H1 (cell line): ENCODE measurements around the gene ZBTB33. TPM values are rescaled to one million over a fixed set of nuclear protein-coding genes. Genes with fewer than 3 reads are reported as not detected.

Experiments
- CTCF ChIA-PET: fragments of 300-600 bp; sonication (Branson Sonifier 250); formaldehyde crosslinking; loops from one replicate; lab custom pipeline; 2021; ENCODE audit not compliant: partially characterized antibody; lab: Charles Lee
- POLR2A ChIA-PET: fragments of 300-600 bp; sonication (Branson Sonifier 250); formaldehyde crosslinking; loops from one replicate; lab custom pipeline; 2021; ENCODE audit warnings: inconsistent platforms; ENCODE audit not compliant: partially characterized antibody; lab: Charles Lee
- DNase-seq, 2 experiments: peaks; one replicate each; pipeline versions ENCODE4 v3.0.0 to v3.0.0-alpha.2; 2010 to 2022; ENCODE audit warnings: low spot score in 2 of 2, low read depth in 1 of 2, mixed read lengths in 1 of 2
- FAIRE-seq: peaks from 2 replicates; lab custom pipeline; 2011; peaks lifted over from hg19 to GRCh38; lab: Jason Lieb, UNC
- H2AFZ ChIP-seq: 2 replicates; pipeline ENCODE4 v1.8.1; 2012; ENCODE audit warnings: low read length, inconsistent platforms
- H2AK5ac ChIP-seq: 2 replicates; pipeline ENCODE4 v1.6.1; 2013; ENCODE audit warnings: low read depth, low read length
- H2BK120ac ChIP-seq: replicated peaks from 2 replicates; pipeline ENCODE3; 2013; ENCODE audit warnings: low read depth, low read length, inconsistent platforms
- H2BK12ac ChIP-seq: 2 replicates; pipeline ENCODE4 v1.6.1; 2013; ENCODE audit warnings: low read depth, low read length
- H2BK15ac ChIP-seq: 2 replicates; pipeline ENCODE4 v1.6.1; 2013; ENCODE audit warnings: low read length
- H2BK20ac ChIP-seq: 2 replicates; pipeline ENCODE4 v1.6.1; 2013; ENCODE audit warnings: low read length
- H2BK5ac ChIP-seq: 2 replicates; pipeline ENCODE4 v1.6.1; 2013; ENCODE audit warnings: low read depth, low read length
- H3K14ac ChIP-seq: 2 replicates; pipeline ENCODE4 v1.6.1; 2013; ENCODE audit warnings: inconsistent platforms; ENCODE audit not compliant: insufficient read length
- H3K18ac ChIP-seq: 2 replicates; pipeline ENCODE4 v1.6.1; 2013; ENCODE audit warnings: low read length; ENCODE audit errors: extremely low read depth
- H3K23ac ChIP-seq: 2 replicates; pipeline ENCODE4 v1.6.1; 2013; ENCODE audit warnings: inconsistent platforms; ENCODE audit not compliant: insufficient read length
- H3K23me2 ChIP-seq: 2 replicates; pipeline ENCODE4 v1.6.1; 2013; ENCODE audit warnings: low read depth, low read length
- H3K27ac ChIP-seq: 2 replicates; pipeline ENCODE4 v1.6.1; 2011; ENCODE audit warnings: low read depth, low read length, inconsistent platforms
- H3K27me3 ChIP-seq, 4 experiments: replicated peaks in 1 of 4; 1 replicate in 1 of 4; 2 replicates in 3 of 4; pipeline versions ENCODE4 v1.6.1 to v1.8.1; 2011 to 2013; ENCODE audit warnings: low read length in 3 of 4, mild to moderate bottlenecking in 3 of 4, inconsistent platforms in 2 of 4, mixed read lengths in 2 of 4, moderate library complexity in 1 of 4; ENCODE audit not compliant: control insufficient read depth in 3 of 4, insufficient read depth in 3 of 4; ENCODE audit errors: extremely low read depth in 1 of 4
- H3K36me3 ChIP-seq, 4 experiments: 2 replicates each; pipeline versions ENCODE4 v1.6.1 to v1.8.1; 2011 to 2013; ENCODE audit warnings: mild to moderate bottlenecking in 4 of 4, low read length in 3 of 4, moderate library complexity in 2 of 4, control low read depth in 1 of 4, inconsistent platforms in 1 of 4; ENCODE audit not compliant: insufficient read depth in 4 of 4, control insufficient read depth in 2 of 4
- H3K4ac ChIP-seq: replicated peaks from 2 replicates; pipeline ENCODE3; 2013; ENCODE audit warnings: low read length, low read depth, mixed read lengths, inconsistent platforms; ENCODE audit not compliant: insufficient read length
- H3K4me1 ChIP-seq, 4 experiments: replicated peaks in 1 of 4; 1 replicate in 1 of 4; 2 replicates in 3 of 4; pipeline versions ENCODE4 v1.6.1 to v1.8.1; 2011 to 2013; ENCODE audit warnings: low read length in 3 of 4, inconsistent platforms in 2 of 4, mixed read lengths in 1 of 4; ENCODE audit not compliant: insufficient read depth in 4 of 4, control insufficient read depth in 3 of 4
- H3K4me2 ChIP-seq, 2 experiments: 2 replicates each; pipeline versions ENCODE4 v1.6.1 to v1.8.1; 2011 to 2013; ENCODE audit warnings: low read depth in 2 of 2, low read length in 2 of 2, control low read depth in 1 of 2, inconsistent platforms in 1 of 2, mild to moderate bottlenecking in 1 of 2; ENCODE audit not compliant: insufficient read depth in 1 of 2
- H3K4me3 ChIP-seq, 4 experiments: fragments of 200-600, 300-600 bp in 1 of 4; sonication (generic), shearing (Covaris generic), sonication (Bioruptor Twin) in 1 of 4; 2 replicates each; pipeline versions ENCODE4 v1.5.1 to v1.8.1; 2011 to 2016; ENCODE audit warnings: low read length in 4 of 4, low read depth in 3 of 4, control low read depth in 2 of 4, inconsistent platforms in 2 of 4, mild to moderate bottlenecking in 2 of 4, mixed read lengths in 1 of 4, moderate library complexity in 1 of 4; ENCODE audit not compliant: insufficient read depth in 2 of 4; ENCODE audit errors: extremely low read depth in 1 of 4
- H3K56ac ChIP-seq: replicated peaks from 2 replicates; pipeline ENCODE3; 2013; ENCODE audit warnings: low read depth, mild to moderate bottlenecking, mixed read lengths, low read length, inconsistent platforms; ENCODE audit not compliant: insufficient read length
- H3K79me1 ChIP-seq: 2 replicates; pipeline ENCODE4 v1.6.1; 2013; ENCODE audit warnings: low read depth, low read length, control low read depth
- H3K79me2 ChIP-seq, 2 experiments: 2 replicates each; pipeline versions ENCODE4 v1.6.1 to v1.8.1; 2012 to 2013; ENCODE audit warnings: low read length in 2 of 2, mild to moderate bottlenecking in 2 of 2, inconsistent platforms in 1 of 2; ENCODE audit not compliant: insufficient read depth in 2 of 2, control insufficient read depth in 1 of 2
- H3K9ac ChIP-seq, 4 experiments: replicated peaks in 1 of 4; 1 replicate in 1 of 4; 2 replicates in 3 of 4; pipeline versions ENCODE4 v1.6.1 to v1.8.1; 2011 to 2013; ENCODE audit warnings: low read depth in 3 of 4, low read length in 3 of 4, control low read depth in 2 of 4, mild to moderate bottlenecking in 2 of 4, moderate library complexity in 2 of 4, inconsistent platforms in 1 of 4; ENCODE audit errors: extremely low read depth in 1 of 4
- H3K9me3 ChIP-seq, 2 experiments: 2 replicates each; pipeline versions ENCODE4 v1.6.1 to v1.8.1; 2012 to 2013; ENCODE audit warnings: mild to moderate bottlenecking in 2 of 2, moderate library complexity in 2 of 2, control low read depth in 1 of 2, inconsistent platforms in 1 of 2, low read depth in 1 of 2, low read length in 1 of 2, mixed read lengths in 1 of 2; ENCODE audit not compliant: insufficient read depth in 2 of 2
- H4K20me1 ChIP-seq, 2 experiments: replicated peaks in 1 of 2; 2 replicates each; pipeline versions ENCODE3 to v1.8.1; 2011 to 2013; ENCODE audit warnings: inconsistent platforms in 2 of 2, low read length in 2 of 2, mild to moderate bottlenecking in 1 of 2; ENCODE audit not compliant: insufficient read depth in 2 of 2, control insufficient read depth in 1 of 2
- H4K5ac ChIP-seq: 2 replicates; pipeline ENCODE4 v1.6.1; 2013; ENCODE audit warnings: low read length, low read depth, mixed read lengths, inconsistent platforms; ENCODE audit not compliant: insufficient read length
- H4K8ac ChIP-seq: 2 replicates; pipeline ENCODE4 v1.8.0; 2013; ENCODE audit warnings: mild to moderate bottlenecking, moderate library complexity, low read length, inconsistent platforms; ENCODE audit not compliant: insufficient read depth; ENCODE audit errors: extremely low read depth
- H4K91ac ChIP-seq: replicated peaks from 2 replicates; pipeline ENCODE3; 2013; ENCODE audit warnings: low read length, mixed read lengths, inconsistent platforms; ENCODE audit not compliant: insufficient read length
- CBX8 ChIP-seq: fragments of 300-800, 300-1000 bp; sonication (generic); IDR thresholded peaks from 2 replicates; pipeline ENCODE4 v1.7.1; 2016; ENCODE audit warnings: low read depth, low read length, borderline replicate concordance
- GTF2F1 ChIP-seq: IDR thresholded peaks from 2 replicates; pipeline ENCODE4 v1.6.1; 2012; ENCODE audit warnings: low read depth, low read length, improper control_type of control experiment, borderline replicate concordance
- JUN ChIP-seq: IDR thresholded peaks from 2 replicates; pipeline ENCODE4 v1.6.1; 2011; ENCODE audit warnings: low read depth, mild to moderate bottlenecking, improper control_type of control experiment, low read length
- NANOG ChIP-seq: IDR thresholded peaks from 2 replicates; pipeline ENCODE4 v1.6.1; 2011; ENCODE audit warnings: low read length, low read depth, mild to moderate bottlenecking, inconsistent platforms; ENCODE audit not compliant: insufficient read depth, poor library complexity, severe bottlenecking
- NRF1 ChIP-seq: IDR thresholded peaks from 2 replicates; pipeline ENCODE4 v1.6.1; 2011; ENCODE audit warnings: mild to moderate bottlenecking, low read depth, low read length, improper control_type of control experiment
- POLR2A ChIP-seq, 2 experiments: IDR thresholded peaks; 1 replicate in 1 of 2; 2 replicates in 1 of 2; pipeline ENCODE4 v1.6.1; 2011; ENCODE audit warnings: low read depth in 2 of 2, low read length in 2 of 2, mild to moderate bottlenecking in 2 of 2; ENCODE audit errors: control extremely low read depth in 1 of 2
- RAD21 ChIP-seq, 2 experiments: IDR thresholded peaks in 1 of 2; conservative IDR thresholded peaks in 1 of 2; 2 replicates each; pipeline ENCODE4 v1.6.1; 2011; ENCODE audit warnings: low read depth in 2 of 2, low read length in 2 of 2, improper control_type of control experiment in 1 of 2, inconsistent platforms in 1 of 2, mild to moderate bottlenecking in 1 of 2, moderate library complexity in 1 of 2
- RBBP5 ChIP-seq: IDR thresholded peaks from 2 replicates; pipeline ENCODE4 v1.7.1; 2012; ENCODE audit warnings: low read depth, mild to moderate bottlenecking, inconsistent platforms, low read length, moderate library complexity, borderline replicate concordance
- SIRT6 ChIP-seq: IDR thresholded peaks from one replicate; pipeline ENCODE4 v1.7.1; 2012; ENCODE audit warnings: low read length, inconsistent platforms
- SIX5 ChIP-seq: IDR thresholded peaks from 2 replicates; pipeline ENCODE4 v1.6.1; 2011; ENCODE audit warnings: mild to moderate bottlenecking, low read depth, low read length
- SP1 ChIP-seq: IDR thresholded peaks from 2 replicates; pipeline ENCODE4 v1.6.1; 2011; ENCODE audit warnings: low read depth, low read length
- WGBS, 2 experiments: shearing (Covaris generic) in 1 of 2; methylation state at CpG; one replicate each; pipeline versions ENCODE4 v1.1.6 to v1.1.7; 2013 to 2015; ENCODE audit warnings: low lambda C conversion rate in 2 of 2, mixed read lengths in 2 of 2, inconsistent platforms in 1 of 2, low coverage in 1 of 2, missing lambda C conversion rate in 1 of 2; ENCODE audit not compliant: insufficient replicate concordance in 2 of 2, insufficient coverage in 1 of 2, insufficient read length in 1 of 2; ENCODE audit errors: extremely low coverage in 1 of 2, missing lambda C conversion rate in 1 of 2; 5-methylcytosine and 5-hydroxymethylcytosine counted together
- polyA plus RNA-seq, 7 experiments: library from polyadenylated mRNA; depleted of rRNA in 3 of 7; stranded (reverse) in 5 of 7; unstranded in 2 of 7; fragments of >200 nt in 5 of 7; fragments of 200-250 nt in 2 of 7; gene quantifications; 1 replicate in 5 of 7; 2 replicates in 1 of 7; 4 replicates in 1 of 7; pipeline versions ENCODE4 v1.2.1 to v1.2.3, GENCODE V29; 2011 to 2013; ENCODE audit warnings: missing spikeins in 2 of 7, mixed read lengths in 2 of 7
- total RNA-seq: library from RNA; stranded (reverse); fragmentation: NEBNext Ultra II Directional; extraction: Animal tissue kit (Norgen Biotek cat#: 25700); gene quantifications from 2 replicates; pipeline ENCODE4 v1.2.1, GENCODE V29; 2021
- TF ChIP-seq, protein P1 (sequence below): IDR thresholded peaks from 2 replicates; pipeline ENCODE4 v1.6.1; 2012; ENCODE audit warnings: low read length, inconsistent platforms

The ZBTB33 gene
- total and polyA plus RNA-seq, 2 of the 8 experiments (the other 6 are each of a cell fraction or from before 2014, with no cell fraction given) = 3.4 to 14.9 TPM

GRCh38 chrX:120281021-120281624, 30.5 kb downstream of the ZBTB33 start:
- Histone ChIP-seq H4K20me1 (no peaks in the 10 kb centered on the region), H2AFZ (no peak overlapping the region), H3K27ac (no peak overlapping the region), H3K23me2 (no peaks in the 10 kb centered on the region), H2BK120ac (no peak overlapping the region), H2BK5ac (no peak overlapping the region), H2AK5ac (no peak overlapping the region), H3K23ac (no peak overlapping the region), H3K79me2 (no peaks in the 10 kb centered on the region), H3K9ac (no peak overlapping the region), H4K8ac (no peak overlapping the region), H3K14ac (no peak overlapping the region), H2BK15ac (no peak overlapping the region), H3K27me3 (0 out of 7 replicates have a peak, but pooled peaks cover 0 to 2% (median 0%) of the 10 kb centered on the region in 4 experiments), H3K79me1 (no peaks in the 10 kb centered on the region), H3K4me2 (no peak overlapping the region), H4K91ac (no peak overlapping the region), H4K5ac (no peak overlapping the region), H3K18ac (no peak overlapping the region), H3K4me3 (no peak overlapping the region), H3K4ac (no peak overlapping the region), H3K56ac (no peak overlapping the region), H2BK12ac (no peak overlapping the region), H2BK20ac (no peak overlapping the region), H3K4me1 (peaks cover 0 to 3% (median 0%) of the 10 kb centered on the region in 4 experiments; a peak in 1 of 7 replicates), H3K9me3 (no peaks in the 10 kb centered on the region), H3K36me3 (no peaks in the 10 kb centered on the region)
- 71% methylated on average over 10 of the region's 10 CpGs; no CpG with 5 or more reads in 1 of the 2 experiments for WGBS, 2 experiments
- FAIRE-seq (no peak), DNase-seq (no peak)
- ChIA-PET POLR2A (no interaction called here), CTCF (interaction anchor here (0.5 to 1.3 kb wide), 3 partner anchors 10 to 17 kb away, joined by 3 to 4 read pairs (median 4); no protein-coding TSS in a partner anchor)
- TF ChIP-seq, protein P1, sequence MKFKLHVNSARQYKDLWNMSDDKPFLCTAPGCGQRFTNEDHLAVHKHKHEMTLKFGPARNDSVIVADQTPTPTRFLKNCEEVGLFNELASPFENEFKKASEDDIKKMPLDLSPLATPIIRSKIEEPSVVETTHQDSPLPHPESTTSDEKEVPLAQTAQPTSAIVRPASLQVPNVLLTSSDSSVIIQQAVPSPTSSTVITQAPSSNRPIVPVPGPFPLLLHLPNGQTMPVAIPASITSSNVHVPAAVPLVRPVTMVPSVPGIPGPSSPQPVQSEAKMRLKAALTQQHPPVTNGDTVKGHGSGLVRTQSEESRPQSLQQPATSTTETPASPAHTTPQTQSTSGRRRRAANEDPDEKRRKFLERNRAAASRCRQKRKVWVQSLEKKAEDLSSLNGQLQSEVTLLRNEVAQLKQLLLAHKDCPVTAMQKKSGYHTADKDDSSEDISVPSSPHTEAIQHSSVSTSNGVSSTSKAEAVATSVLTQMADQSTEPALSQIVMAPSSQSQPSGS = no peak
- TF ChIP-seq POLR2A (IDR thresholded peaks at IDR 0.05; ENCODE audit: control extremely low read depth in 1 of 2, low read depth in 2 of 2, low read length in 2 of 2) (no peak), SIRT6 (no peak), NRF1 (no peak), NANOG (no peak), CBX8 (no peak), SIX5 (no peak), RAD21 (IDR thresholded peaks at IDR 0.05 in 1 of 2, conservative IDR thresholded peaks at IDR 0.05 in 1 of 2; ENCODE audit: low read depth in 2 of 2, low read length in 2 of 2) (no peak), SP1 (no peak), RBBP5 (no peak), GTF2F1 (no peak), JUN (no peak)
